ENCODE measurements around the gene QTRT2.

The QTRT2 gene

GRCh38 chr3:114122027-114122709 lies 65.6 kb downstream of the QTRT2 start:
- DNase-seq (ENCODE audit: low spot score) = no peak

- DNase-seq (ENCODE audit: low spot score) = no peak
Measured at GRCh38 chr3:114126461-114126860, 69.9 kb downstream of the QTRT2 start.

GRCh38 chr3:114127517-114127916 lies 71.0 kb downstream of the QTRT2 start:
- no peak for DNase-seq (ENCODE audit: low spot score)

- DNase-seq (ENCODE audit: low spot score) = no peak
Measured at GRCh38 chr3:114128231-114128630, 71.7 kb downstream of the QTRT2 start.

- no peak for DNase-seq (ENCODE audit: low spot score)
Measured at GRCh38 chr3:114128826-114129225, 72.3 kb downstream of the QTRT2 start.

- no peak for DNase-seq (ENCODE audit: low spot score)
Measured at GRCh38 chr3:114132500-114132899, 76.0 kb downstream of the QTRT2 start.

GRCh38 chr3:114133947-114134346 lies 77.4 kb downstream of the QTRT2 start:
- DNase-seq (ENCODE audit: low spot score) = no peak
